Measurements from ENCODE around the gene TBKBP1.

Gene TBKBP1

DNA sequence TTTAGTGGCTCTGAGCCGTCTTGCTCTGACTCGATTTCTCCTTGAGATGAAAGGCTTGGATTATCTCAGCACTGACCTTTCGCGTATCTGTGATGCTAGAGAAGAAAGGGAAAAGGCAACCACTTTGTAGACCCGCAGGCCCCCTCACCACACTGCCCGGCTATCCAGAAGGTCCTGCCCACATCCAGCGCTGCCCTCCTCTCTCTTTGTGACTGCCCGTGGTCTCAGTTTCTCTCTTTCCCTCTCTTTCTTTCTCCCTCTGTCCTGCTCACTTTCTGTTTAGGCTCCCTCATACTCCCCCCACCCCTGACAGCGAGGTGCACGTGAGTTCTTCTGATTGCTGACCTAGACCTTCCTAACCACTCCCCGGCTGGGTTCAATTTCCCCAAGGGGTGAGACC lies 26.2 kb downstream of the TBKBP1 start:
- intact Hi-C loops (cut with micrococcal nuclease), result no loop called here
- no peak overlapping the region for H3K27ac Mint-ChIP-seq
- H3K27me3 Mint-ChIP-seq, result peaks cover 86% of the 10 kb centered on the region
- no peaks in the 10 kb centered on the region for H3K9me3 Mint-ChIP-seq
- no peak overlapping the region for H3K4me3 Mint-ChIP-seq
- no peaks in the 10 kb centered on the region for H3K36me3 Mint-ChIP-seq (ENCODE audit: low read depth)
- peaks cover 30% of the 10 kb centered on the region for H3K4me1 Mint-ChIP-seq (ENCODE audit: low read depth)

DNA sequence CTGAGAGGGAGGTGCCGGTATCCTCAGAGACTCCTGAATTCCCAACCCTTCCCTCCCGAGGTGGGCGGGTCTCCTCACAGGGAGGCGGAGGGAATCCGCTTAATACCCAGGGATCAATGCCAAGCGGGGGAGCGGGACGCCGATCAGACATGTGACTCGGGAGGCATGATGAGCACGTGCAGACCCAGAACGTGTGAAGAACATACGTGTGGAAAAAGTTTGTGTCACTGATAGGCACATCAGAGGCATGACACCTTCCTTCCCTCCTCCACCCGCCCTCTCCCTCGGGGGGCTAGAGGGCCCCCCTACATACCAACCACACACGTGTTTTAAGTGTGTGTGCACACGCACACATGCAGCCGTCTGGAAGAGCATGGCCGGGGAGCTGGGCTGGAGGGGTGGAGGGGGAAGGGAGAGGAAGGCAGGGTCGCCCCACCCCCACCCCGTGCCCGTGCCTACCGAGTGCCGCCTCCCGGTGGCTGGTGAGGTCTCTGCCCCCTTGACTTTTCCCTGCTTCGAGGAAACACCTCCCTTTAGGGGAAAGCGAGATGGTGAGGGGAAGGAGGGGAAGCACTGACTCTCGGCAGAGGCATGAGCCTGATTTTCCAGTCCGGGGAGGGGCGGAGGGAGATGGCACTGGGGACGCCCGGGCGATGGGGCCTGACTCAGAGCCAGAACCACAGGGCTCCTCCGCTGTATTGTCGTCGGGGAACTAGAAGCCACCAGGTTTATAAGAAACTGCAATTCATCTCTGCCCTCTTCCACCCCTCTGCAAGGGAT lies 27.0 kb downstream of the TBKBP1 start:
- Mint-ChIP-seq H3K36me3 (ENCODE audit: low read depth) (no peaks in the 10 kb centered on the region), H3K4me3 (no peak overlapping the region), H3K27me3 (peaks cover 85% of the 10 kb centered on the region), H3K9me3 (no peaks in the 10 kb centered on the region), H3K4me1 (ENCODE audit: low read depth) (peaks cover 30% of the 10 kb centered on the region), H3K27ac (no peak overlapping the region)
- intact Hi-C loops (cut with micrococcal nuclease), result no loop called here

DNA sequence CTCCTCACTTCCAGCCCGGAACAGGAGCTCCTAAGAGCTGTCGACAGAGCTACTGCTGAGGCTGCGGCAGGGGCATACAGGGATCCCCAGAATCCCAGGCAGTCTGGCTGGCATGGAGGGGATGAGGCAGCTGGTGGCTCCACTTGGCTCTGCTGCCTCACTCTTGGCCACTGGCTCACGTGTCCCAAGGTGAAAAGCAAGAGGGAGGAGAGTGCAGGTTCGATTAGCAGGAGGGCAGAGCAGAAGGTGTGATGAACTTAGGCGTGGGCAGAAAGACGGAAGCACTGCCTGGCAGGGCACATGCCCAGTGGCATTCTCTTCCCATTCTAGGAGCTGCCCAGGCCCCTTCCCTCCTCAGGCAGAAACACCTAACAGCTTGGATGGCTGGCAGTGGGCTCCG lies 27.8 kb downstream of the TBKBP1 start:
- Mint-ChIP-seq H3K27ac (no peak overlapping the region), H3K4me3 (no peak overlapping the region), H3K4me1 (ENCODE audit: low read depth) (peaks cover 30% of the 10 kb centered on the region), H3K9me3 (no peaks in the 10 kb centered on the region), H3K27me3 (peaks cover 88% of the 10 kb centered on the region), H3K36me3 (ENCODE audit: low read depth) (no peaks in the 10 kb centered on the region)
- intact Hi-C loops (cut with micrococcal nuclease), result no loop called here

DNA sequence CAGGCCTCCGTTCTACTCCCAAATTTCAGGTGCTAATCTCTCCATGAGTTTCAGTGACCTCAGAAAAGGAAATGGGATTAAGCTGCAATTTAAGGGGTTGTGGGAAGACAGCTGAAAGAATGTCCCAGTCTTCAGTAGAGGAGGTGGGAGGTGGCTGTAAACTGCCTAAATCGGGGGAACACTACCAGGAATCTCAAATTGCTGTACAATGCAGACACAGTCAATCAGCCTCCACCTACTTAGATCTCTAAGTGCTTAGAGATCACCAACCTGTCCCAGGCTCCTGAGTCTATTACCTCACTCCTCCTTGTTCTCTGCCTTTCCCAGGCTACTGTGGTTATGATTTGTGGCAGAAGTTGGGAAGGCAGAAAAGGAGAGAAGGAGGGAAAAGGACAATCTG lies 30.7 kb downstream of the TBKBP1 start:
- intact Hi-C loops (cut with micrococcal nuclease), result no loop called here
- H3K9me3 Mint-ChIP-seq, result no peaks in the 10 kb centered on the region
- peaks cover 82% of the 10 kb centered on the region for H3K27me3 Mint-ChIP-seq
- H3K4me1 Mint-ChIP-seq (ENCODE audit: low read depth), result peaks cover 20% of the 10 kb centered on the region
- no peaks in the 10 kb centered on the region for H3K36me3 Mint-ChIP-seq (ENCODE audit: low read depth)
- no peak overlapping the region for H3K4me3 Mint-ChIP-seq
- H3K27ac Mint-ChIP-seq, result no peak overlapping the region

DNA sequence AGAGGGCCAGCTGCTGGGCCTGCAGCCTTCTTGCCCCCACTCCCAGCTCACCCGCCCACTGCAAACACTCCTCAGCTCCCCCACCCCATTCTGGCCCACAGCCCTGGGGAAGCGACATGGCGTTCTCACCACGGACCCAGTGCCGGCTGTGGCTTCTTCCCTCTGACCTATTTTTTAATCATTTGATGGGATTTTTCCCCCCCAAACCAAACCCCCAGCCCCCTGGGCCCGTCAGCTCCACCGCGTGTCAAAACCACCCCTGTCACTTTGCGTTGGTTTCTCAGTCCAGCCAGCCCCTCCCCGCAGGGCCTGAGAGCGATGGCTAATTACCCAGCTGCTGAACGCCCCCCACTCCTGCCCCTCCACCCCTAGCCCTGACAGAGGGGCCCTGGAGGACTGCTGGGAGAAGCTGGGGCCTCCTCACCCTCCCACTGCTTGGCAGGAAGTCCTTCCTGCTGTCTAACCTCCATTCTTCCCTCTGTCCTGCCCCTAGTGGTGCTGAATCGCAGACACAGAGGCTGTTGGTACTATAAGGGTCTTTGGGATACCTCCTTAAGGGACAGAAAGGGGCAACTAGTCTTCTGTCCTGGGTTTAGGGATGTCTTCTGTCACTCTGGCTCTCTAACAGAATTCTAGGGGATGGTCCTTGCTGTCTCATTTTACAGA lies 31.6 kb downstream of the TBKBP1 start:
- Mint-ChIP-seq H3K27ac (no peak overlapping the region), H3K9me3 (no peaks in the 10 kb centered on the region), H3K4me3 (no peak overlapping the region), H3K36me3 (ENCODE audit: low read depth) (no peaks in the 10 kb centered on the region), H3K27me3 (peaks cover 81% of the 10 kb centered on the region), H3K4me1 (ENCODE audit: low read depth) (peaks cover 14% of the 10 kb centered on the region)
- intact Hi-C loops (cut with micrococcal nuclease), result no loop called here

DNA sequence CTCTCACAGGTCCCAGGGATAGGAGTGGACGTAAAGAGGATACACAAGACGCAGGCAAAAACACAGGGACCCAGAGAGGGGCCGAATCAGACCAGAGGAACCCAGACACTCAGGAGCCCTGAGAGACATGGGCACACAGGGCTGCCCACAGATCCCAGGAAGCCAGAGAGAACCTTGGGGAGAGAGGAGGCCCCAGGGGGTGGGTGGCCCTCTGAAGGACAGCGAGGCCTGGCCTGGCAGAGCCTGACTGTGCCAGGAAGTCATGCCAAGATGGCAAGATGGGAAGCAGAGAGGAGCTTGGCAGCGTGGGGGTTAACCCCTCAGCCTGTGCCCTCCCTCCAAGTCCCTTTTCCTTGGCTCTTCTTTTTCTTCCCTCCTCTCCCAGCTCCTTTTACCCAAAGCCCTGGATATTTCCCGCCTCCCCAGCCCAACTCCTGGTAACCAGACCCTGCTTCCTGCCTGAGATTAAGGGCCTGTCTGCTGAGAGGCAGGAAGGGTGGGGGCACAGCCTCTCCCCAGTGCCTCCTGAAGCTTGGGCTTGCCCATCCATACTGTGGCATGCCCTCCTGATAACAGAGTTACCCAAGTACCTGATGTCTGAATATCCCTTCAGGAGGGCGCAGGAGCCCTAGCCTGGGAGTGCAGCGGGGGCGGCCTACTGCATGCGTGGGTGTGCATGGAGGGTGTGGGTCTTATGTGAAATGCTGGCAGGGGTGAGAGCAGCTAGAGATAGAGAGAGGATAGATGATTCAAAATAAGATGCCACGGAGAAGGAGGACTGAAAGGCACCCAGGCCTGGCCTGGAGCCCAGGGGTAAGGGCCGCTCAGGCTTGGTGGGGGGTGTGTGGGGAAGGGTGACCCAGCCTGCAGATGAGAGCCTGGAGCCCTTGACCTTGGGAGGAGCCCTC lies 33.1 kb downstream of the TBKBP1 start:
- intact Hi-C loops (cut with micrococcal nuclease), result no loop called here
- H3K27ac Mint-ChIP-seq, result no peak overlapping the region
- no peaks in the 10 kb centered on the region for H3K9me3 Mint-ChIP-seq
- H3K36me3 Mint-ChIP-seq (ENCODE audit: low read depth), result no peaks in the 10 kb centered on the region
- peaks cover 80% of the 10 kb centered on the region for H3K27me3 Mint-ChIP-seq
- H3K4me3 Mint-ChIP-seq, result no peak overlapping the region
- H3K4me1 Mint-ChIP-seq (ENCODE audit: low read depth), result no peaks in the 10 kb centered on the region

DNA sequence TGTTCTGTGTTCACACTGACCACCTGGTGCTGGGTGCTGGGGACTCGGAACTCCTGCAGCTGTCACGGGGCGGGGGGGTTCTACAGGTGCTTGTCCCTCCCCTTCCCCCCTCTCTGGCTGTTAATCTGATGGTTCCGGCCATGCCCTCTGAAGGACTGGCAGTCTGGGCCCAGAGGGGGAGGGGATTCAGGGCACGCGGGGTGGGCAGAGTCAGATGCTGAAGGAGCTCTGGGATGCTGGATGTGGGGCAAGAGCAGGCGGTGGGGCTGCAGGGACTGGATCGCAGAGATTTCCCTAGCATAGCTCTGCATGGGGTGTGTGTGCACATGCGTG lies 33.7 kb downstream of the TBKBP1 start:
- peaks cover 83% of the 10 kb centered on the region for H3K27me3 Mint-ChIP-seq
- H3K27ac Mint-ChIP-seq, result no peak overlapping the region
- H3K4me3 Mint-ChIP-seq, result no peak overlapping the region
- peaks cover 4% of the 10 kb centered on the region for H3K4me1 Mint-ChIP-seq (ENCODE audit: low read depth)
- intact Hi-C loops (cut with micrococcal nuclease), result no loop called here
- H3K36me3 Mint-ChIP-seq (ENCODE audit: low read depth), result no peaks in the 10 kb centered on the region
- no peaks in the 10 kb centered on the region for H3K9me3 Mint-ChIP-seq

DNA sequence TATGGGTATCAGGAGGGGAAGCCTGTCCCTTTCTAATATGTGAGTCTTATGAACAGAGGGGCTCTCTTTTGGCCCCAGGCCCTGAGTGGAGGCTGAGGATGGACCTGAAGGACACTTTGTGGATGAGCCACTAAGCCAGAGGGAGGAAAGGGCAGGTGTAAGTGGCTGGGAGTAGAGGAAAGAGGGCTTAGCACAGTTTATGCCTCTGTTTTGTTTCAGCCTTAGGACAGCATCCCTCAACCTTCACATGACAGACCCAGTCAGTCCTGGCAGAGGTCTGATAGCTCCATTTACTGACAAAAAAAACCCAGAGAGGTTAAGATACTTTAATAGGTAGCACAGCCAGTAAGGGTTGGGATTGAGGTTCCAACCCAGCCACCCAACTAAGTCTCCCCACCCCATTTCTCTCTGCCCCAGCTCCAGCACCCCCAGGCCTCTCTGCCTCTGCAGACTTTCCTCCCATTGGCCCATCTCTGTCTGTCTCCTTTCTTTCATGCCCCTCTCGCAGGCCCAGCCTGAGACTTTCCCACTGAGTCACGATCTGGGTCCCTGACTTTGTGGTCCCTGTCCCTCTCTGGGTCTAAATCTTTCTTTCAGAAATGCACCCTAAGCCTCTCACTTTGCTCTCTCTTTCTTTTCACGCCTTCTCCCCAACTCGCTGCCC lies 34.4 kb downstream of the TBKBP1 start:
- Mint-ChIP-seq H3K9me3 (no peaks in the 10 kb centered on the region), H3K27ac (no peak overlapping the region), H3K4me3 (no peak overlapping the region), H3K36me3 (ENCODE audit: low read depth) (no peaks in the 10 kb centered on the region), H3K4me1 (ENCODE audit: low read depth) (peaks cover 9% of the 10 kb centered on the region), H3K27me3 (peaks cover 81% of the 10 kb centered on the region)
- intact Hi-C loops (cut with micrococcal nuclease), result no loop called here

DNA sequence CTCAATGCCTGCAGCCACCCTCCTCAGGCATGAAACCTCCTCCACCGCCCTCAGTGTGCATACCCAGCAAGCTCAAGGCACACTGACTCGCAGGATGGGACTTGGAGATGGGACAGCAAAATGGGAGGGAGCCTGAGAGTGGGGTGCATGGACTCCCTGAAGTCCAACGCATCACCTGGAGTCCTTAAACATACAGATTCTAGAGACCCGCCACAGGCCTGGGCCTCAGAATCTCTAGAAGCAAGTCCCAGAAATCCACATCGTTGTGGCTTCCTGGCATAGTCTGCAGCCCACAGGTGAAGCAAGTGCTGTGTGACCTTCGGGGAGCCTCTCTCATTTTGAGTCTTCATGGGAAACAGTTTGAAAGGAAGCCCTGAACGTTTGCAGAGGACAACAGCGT lies 35.5 kb downstream of the TBKBP1 start:
- Mint-ChIP-seq H3K4me1 (ENCODE audit: low read depth) (peaks cover 17% of the 10 kb centered on the region), H3K36me3 (ENCODE audit: low read depth) (no peaks in the 10 kb centered on the region), H3K27ac (no peak overlapping the region), H3K9me3 (no peaks in the 10 kb centered on the region), H3K27me3 (peaks cover 81% of the 10 kb centered on the region), H3K4me3 (no peak overlapping the region)
- intact Hi-C loops (cut with micrococcal nuclease), result no loop called here

DNA sequence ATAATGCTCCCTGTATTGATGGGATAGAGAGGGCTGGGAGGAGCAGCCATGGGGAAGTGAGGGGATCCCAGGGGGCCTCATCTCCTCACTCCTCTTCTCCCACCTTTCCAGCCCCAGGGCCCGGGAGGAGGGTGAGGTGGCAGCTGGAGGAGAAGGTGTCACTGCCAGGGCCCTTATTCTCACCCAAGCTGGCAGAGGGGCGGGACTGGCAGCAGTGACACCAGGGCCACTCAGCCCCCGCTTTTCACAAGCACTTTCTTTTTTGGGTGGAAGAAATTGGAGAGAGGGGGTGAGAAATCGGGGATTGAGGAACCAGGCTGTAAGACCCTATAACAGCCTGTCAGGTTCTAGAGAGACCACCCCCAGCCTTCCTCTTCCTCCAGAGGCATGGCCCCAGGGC lies 36.7 kb downstream of the TBKBP1 start:
- Mint-ChIP-seq H3K4me3 (no peak overlapping the region), H3K9me3 (no peaks in the 10 kb centered on the region), H3K36me3 (ENCODE audit: low read depth) (no peaks in the 10 kb centered on the region), H3K27me3 (peaks cover 84% of the 10 kb centered on the region), H3K4me1 (ENCODE audit: low read depth) (peaks cover 23% of the 10 kb centered on the region), H3K27ac (no peak overlapping the region)
- intact Hi-C loops (cut with micrococcal nuclease), result no loop called here

DNA sequence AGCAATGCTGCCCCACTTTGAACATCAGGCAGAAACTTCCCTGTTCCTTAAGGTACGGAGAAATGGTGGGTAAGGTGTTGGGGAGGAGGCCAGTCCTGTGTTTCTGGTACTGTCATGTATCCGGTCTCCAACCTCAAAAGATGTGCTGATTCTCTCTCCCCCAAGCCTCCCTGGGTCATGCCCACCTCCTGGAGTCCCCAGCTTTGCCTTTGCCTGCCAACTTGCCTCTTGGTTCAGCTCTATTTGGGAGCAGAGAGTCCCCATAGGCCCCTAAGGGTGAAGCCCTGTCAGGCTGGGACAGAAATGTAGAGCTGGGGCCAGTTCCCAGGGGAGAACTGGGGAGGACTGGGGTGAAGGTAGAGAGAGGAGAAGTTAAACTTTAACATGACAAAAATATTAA lies 37.4 kb downstream of the TBKBP1 start:
- Mint-ChIP-seq H3K4me1 (ENCODE audit: low read depth) (peaks cover 25% of the 10 kb centered on the region), H3K9me3 (no peaks in the 10 kb centered on the region), H3K27ac (no peak overlapping the region), H3K4me3 (no peak overlapping the region), H3K36me3 (ENCODE audit: low read depth) (no peaks in the 10 kb centered on the region), H3K27me3 (peaks cover 86% of the 10 kb centered on the region)
- intact Hi-C loops (cut with micrococcal nuclease), result no loop called here

DNA sequence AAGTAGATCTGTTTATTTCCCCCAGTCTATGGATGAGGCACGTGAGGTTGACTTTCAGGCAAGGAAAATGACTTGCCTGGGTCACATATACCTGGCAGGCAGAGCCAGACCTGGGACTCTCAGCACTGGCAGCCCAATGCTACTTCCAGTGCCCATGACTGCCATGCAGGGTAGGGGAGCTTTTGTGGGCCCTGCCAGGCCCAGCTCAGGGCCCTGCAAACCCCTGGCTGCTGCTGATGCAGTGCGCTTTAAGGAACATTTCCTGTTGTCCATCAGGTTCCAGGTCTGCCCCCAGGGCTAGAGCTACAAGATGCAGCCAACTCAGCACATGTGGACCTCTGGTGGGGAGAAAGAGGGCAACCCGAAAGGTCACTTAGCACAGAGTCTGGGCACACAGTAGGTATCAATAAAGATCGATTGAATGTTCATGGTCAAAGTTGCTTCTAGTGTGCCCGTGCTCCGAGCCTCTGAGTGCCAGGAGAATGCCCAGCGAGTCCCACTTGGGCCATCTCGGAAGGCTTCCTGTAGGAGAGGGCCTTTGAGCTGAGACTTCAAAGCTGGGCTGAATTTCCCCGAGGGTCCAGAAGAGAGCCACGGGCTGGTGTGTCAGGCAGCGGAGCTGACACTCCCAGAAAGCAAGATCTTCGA lies 38.6 kb downstream of the TBKBP1 start:
- intact Hi-C loops (cut with micrococcal nuclease), result no loop called here
- Mint-ChIP-seq H3K9me3 (no peaks in the 10 kb centered on the region), H3K36me3 (ENCODE audit: low read depth) (no peaks in the 10 kb centered on the region)

DNA sequence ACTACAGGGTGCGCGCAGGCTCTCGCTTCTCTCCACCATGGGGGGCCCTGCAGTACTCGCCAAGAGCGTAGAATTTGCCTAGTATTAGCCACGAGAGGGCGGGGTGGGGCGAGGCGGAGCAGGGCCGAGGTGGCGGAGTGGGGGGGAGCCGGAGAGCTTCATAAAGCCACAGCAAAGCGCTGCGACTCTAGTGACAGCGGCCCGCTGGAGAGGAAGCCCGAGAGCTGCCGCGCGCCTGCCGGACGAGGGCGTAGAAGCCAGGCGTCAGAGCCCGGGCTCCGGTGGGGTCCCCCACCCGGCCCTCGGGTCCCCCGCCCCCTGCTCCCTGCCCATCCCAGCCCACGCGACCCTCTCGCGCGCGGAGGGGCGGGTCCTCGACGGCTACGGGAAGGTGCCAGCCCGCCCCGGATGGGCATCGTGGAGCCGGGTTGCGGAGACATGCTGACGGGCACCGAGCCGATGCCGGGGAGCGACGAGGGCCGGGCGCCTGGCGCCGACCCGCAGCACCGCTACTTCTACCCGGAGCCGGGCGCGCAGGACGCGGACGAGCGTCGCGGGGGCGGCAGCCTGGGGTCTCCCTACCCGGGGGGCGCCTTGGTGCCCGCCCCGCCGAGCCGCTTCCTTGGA lies 39.2 kb downstream of the TBKBP1 start, which contains the start of gene TBX21:
Gene TBX21 (plus strand): TSS at position 190 of the 627 bp plus-strand sequence. CDS start 219 bp downstream, at position 409.
- intact Hi-C loops (cut with micrococcal nuclease), result no loop called here
- Mint-ChIP-seq H3K9me3 (no peaks in the 10 kb centered on the region), H3K27me3 (peaks cover 78% of the 10 kb centered on the region), H3K36me3 (ENCODE audit: low read depth) (no peaks in the 10 kb centered on the region), H3K4me3 (peak within 1 kb of the TSS; percentile 59), H3K27ac (peak within 1 kb of the TSS; percentile 12), H3K4me1 (ENCODE audit: low read depth) (peaks cover 25% of the 10 kb centered on the region)

More for the DNA sequence above, 38.6 kb downstream of the TBKBP1 start:
- Mint-ChIP-seq H3K4me3 (peak overlapping the region; percentile 27), H3K27me3 (peaks cover 83% of the 10 kb centered on the region), H3K27ac (peak overlapping the region; percentile 12), H3K4me1 (ENCODE audit: low read depth) (peaks cover 25% of the 10 kb centered on the region)
